Adrenal gland (tissue), 12 donors: ENCODE data around the gene PGLYRP1. TPM values are rescaled to one million over a fixed set of nuclear protein-coding genes. Genes with fewer than 3 reads are reported as not detected.

Source experiments
- DNase-seq, 7 donors: peaks; one replicate each; pipeline ENCODE4 v3.0.0-alpha.2; 2019 to 2020
- H3K27ac ChIP-seq, 5 donors: fragments of 200-600 bp; sonication (generic) in 4 of 5; 1 replicate in 3 of 5; 2 replicates in 2 of 5; pipeline versions ENCODE4 v1.5.1 to v1.8.0; 2016 to 2020; ENCODE audit warnings: mild to moderate bottlenecking in 1 of 5
- H3K27me3 ChIP-seq: fragments of 200-600 bp; 2 replicates; pipeline ENCODE4 v1.8.0; 2021
- H3K36me3 ChIP-seq, 2 donors: fragments of 200-600 bp; replicated peaks in 1 of 2; 1 replicate in 1 of 2; 2 replicates in 1 of 2; pipeline versions ENCODE4 v1.5.1 to v1.8.0; 2018 to 2022
- H3K4me1 ChIP-seq, 2 donors: fragments of 200-600 bp; replicated peaks in 1 of 2; 1 replicate in 1 of 2; 2 replicates in 1 of 2; pipeline versions ENCODE4 v1.5.1 to v1.8.0; 2018 to 2021
- H3K4me3 ChIP-seq, 4 donors: fragments of 200-600 bp; sonication (generic) in 3 of 4; one replicate each; pipeline ENCODE4 v1.5.1; 2016 to 2018
- H3K9me3 ChIP-seq, 3 donors: fragments of 200-600 bp; sonication (generic) in 1 of 3; replicated peaks in 1 of 3; 1 replicate in 2 of 3; 2 replicates in 1 of 3; pipeline versions ENCODE4 v1.5.1 to v1.8.0; 2016 to 2021
- POLR2A ChIP-seq, 2 donors: fragments of 450-650 bp; IDR thresholded peaks; one replicate each; pipeline ENCODE4 v1.6.1; 2017; ENCODE audit warnings: antibody characterized with exemption in 2 of 2, mild to moderate bottlenecking in 2 of 2, moderate library complexity in 1 of 2
- WGBS, 4 donors: extraction: QIAGEN DNeasy Blood & Tissue Kit in 2 of 4; methylation state at CpG; one replicate each; pipeline versions ENCODE4 v1.1.5 to v1.1.7; 2013 to 2017; 5-methylcytosine and 5-hydroxymethylcytosine counted together
- intact Hi-C, 2 donors: fragments of 100-400 bp; cut with DNase I; formaldehyde crosslinking; loops; one replicate each; pipeline versions ENCODE4 v1.14.1 to v1.15.0; 2022 to 2023
- polyA plus RNA-seq, 3 donors: library from polyadenylated mRNA; stranded (reverse); fragments of 200-250 nt in 2 of 3; fragments of 350-450 nt in 1 of 3; fragmentation: Illumina TruSeq in 1 of 3; extraction: RNeasy Lipid Tissue Mini Kit (QIAGEN cat#74804) in 1 of 3; gene quantifications; one replicate each; pipeline ENCODE4 v1.2.3, GENCODE V29; 2013 to 2014
- total RNA-seq, 9 donors: library from RNA; depleted of rRNA in 4 of 9; stranded (reverse); fragments of >200 nt in 4 of 9; fragments of 120-200 nt in 1 of 9; fragmentation: NEBNext Ultra II Directional in 1 of 9; extraction: Animal tissue kit (Norgen Biotek cat#: 25700) in 1 of 9; gene quantifications; one replicate each; pipeline versions ENCODE4 v1.1.0 to v1.2.4, GENCODE V29; 2013 to 2023
- TF ChIP-seq, protein P1 (sequence below), 6 experiments: fragments of 450-650 bp in 4 of 6; fragments of 200-600 bp in 2 of 6; sonication (generic) in 1 of 6; IDR thresholded peaks; 1 replicate in 5 of 6; 2 replicates in 1 of 6; pipeline versions ENCODE4 v1.5.1 to v1.8.0; 2016 to 2021; ENCODE audit warnings: antibody characterized with exemption in 6 of 6, mild to moderate bottlenecking in 2 of 6, moderate library complexity in 1 of 6
- donor health status: healthy with polysubstance abuse.
- donor health status: Bipolar disorder and iron deficiency.
- donor health status: DM: yes; HTN: yes; CAD: no.
- donor health status: DM: no; HTN: no; CAD: no.
- donor health status: DM: no; HTN: no; CAD: no.
- donor health status: DM: yes; HTN: yes; CAD: no.

PGLYRP1 gene
- total and polyA plus RNA-seq, 12 donors = 0.17 TPM; not detected in 10

DNA sequence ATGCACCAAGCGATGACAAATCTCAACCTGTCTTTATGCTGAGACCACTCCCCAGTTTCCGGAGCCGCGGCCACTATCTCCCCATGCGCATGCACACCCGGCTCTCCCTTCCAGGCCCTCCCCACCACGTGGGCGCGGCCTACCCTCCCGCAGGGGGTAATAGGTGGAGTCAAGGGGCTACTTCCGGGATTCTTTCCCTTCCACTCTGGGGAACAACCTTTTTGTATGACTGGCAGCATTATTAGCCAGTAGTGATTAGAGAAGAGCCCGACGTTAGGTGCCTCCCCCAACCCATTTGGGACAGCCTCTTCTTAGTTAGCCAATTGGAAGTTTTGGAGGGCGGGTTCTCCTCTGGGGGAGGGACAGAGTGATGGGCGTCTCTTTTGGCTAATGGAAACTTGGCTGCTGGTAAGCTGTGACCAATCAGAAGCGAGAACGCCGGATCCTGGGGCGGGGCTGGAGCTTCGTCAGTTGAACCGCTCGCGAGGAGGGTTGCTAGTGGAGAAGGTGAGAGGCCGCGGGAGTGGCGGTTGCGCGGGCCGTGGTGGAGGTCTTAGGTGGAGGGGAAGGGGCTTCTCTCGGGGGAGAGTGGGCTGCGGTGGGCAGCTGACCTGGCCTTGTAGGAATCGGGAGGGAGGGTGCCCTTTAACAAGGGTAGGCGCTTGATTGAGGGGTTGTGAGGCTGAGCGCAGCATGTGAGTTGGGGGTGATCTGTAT lies 27.7 kb downstream of the PGLYRP1 start, which contains the start of gene CCDC61:
TSS of gene CCDC61 (plus strand) at position 470 of the 717 bp plus-strand sequence. CDS start 7,552 bp downstream, outside the sequence.
- no peaks in the 10 kb centered on the region for H3K9me3 ChIP-seq
- H3K4me3 ChIP-seq = peak within 1 kb of the TSS in 3 of 4 donors; percentile 73 to 88 (median 86)
- H3K4me1 ChIP-seq = peaks cover 3 to 14% of the 10 kb centered on the region in 2 donors
- H3K27me3 ChIP-seq = no peaks in the 10 kb centered on the region
- peak; percentile 56 to 83 for TF ChIP-seq POLR2A (IDR thresholded peaks at IDR 0.05)
- TF ChIP-seq, protein P1, sequence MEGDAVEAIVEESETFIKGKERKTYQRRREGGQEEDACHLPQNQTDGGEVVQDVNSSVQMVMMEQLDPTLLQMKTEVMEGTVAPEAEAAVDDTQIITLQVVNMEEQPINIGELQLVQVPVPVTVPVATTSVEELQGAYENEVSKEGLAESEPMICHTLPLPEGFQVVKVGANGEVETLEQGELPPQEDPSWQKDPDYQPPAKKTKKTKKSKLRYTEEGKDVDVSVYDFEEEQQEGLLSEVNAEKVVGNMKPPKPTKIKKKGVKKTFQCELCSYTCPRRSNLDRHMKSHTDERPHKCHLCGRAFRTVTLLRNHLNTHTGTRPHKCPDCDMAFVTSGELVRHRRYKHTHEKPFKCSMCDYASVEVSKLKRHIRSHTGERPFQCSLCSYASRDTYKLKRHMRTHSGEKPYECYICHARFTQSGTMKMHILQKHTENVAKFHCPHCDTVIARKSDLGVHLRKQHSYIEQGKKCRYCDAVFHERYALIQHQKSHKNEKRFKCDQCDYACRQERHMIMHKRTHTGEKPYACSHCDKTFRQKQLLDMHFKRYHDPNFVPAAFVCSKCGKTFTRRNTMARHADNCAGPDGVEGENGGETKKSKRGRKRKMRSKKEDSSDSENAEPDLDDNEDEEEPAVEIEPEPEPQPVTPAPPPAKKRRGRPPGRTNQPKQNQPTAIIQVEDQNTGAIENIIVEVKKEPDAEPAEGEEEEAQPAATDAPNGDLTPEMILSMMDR (IDR thresholded peaks at IDR 0.05) = no peak
- no peaks in the 10 kb centered on the region for H3K36me3 ChIP-seq
- H3K27ac ChIP-seq = peak within 1 kb of the TSS in 4 of 5 donors; percentile 4 to 85 (median 76)
- WGBS, 4 donors = 0 to 2% (median 0%) methylated on average over 28 to 34 of the region's 34 CpGs
- DNase-seq = peak; percentile 95 to 99 (median 98)
- intact Hi-C loops = no loop called here

DNA sequence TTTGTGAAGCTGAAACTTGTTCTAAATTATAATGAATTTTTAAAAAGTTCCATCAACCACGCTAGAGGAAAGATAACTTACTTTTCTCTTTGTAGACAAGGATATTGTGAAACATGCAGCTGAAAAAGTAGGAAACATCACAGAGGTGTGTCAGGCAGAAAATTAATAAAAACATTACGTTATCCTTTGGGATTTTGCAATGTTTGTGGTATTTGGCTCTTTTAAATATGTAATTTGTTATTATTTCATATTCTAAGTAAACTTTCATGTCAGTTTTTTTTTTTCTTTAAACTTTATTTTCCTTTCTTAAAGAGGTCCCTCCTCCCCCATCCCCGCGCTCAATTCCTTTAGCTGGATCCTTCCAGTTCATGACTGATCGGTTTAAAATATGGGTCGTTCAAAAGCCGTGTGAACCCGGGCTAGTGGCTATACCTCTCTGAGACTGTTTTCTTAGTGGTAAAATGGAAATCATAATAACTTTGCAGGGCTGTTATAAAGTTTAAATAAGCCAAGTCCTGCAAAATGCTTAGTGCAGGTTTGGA lies 28.3 kb downstream of the PGLYRP1 start:
- WGBS, 4 donors = 3 to 7% (median 5%) methylated on average over 8 of the region's 8 CpGs
- Histone ChIP-seq H3K36me3 (no peaks in the 10 kb centered on the region), H3K27ac (no peak overlapping the region)

DNA sequence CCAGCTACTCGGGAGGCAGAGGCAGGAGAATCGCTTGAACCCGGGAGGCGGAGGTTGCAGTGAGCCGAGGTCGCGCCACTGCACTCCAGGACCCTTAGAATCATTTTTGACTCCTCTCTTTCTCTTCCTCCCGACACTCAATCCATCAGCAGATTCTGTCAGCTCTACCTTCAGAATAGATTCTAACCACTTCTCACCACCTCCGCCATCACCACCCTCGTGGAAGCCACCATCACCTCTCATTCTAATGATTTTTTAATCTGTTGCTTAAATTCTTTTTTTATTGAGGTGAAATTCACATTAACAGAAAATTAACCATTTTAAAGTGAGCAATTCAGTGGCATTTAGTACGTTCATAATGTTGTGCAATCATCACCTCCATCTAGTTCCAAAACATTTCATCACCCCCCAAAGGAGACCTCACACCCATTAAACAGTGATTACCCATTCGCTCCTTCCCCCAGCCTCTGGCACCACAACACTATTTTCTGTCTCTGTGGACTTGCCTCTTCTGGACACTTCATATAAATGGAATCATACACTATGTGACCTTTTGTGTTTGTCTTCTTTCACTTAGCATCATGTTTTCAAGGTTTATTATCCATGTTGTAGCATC lies 32.6 kb downstream of the PGLYRP1 start:
- 82% methylated on average over 12 of the region's 12 CpGs for WGBS, 4 donors
- DNase-seq = no peak
- Histone ChIP-seq H3K27ac (no peak overlapping the region), H3K27me3 (no peaks in the 10 kb centered on the region), H3K4me1 (peaks cover 0 to 6% of the 10 kb centered on the region in 2 donors), H3K4me3 (no peak overlapping the region), H3K9me3 (no peaks in the 10 kb centered on the region), H3K36me3 (no peaks in the 10 kb centered on the region)
- intact Hi-C loops = no loop called here
- TF ChIP-seq, protein P1 (IDR thresholded peaks at IDR 0.05) = no peak
- no peak for TF ChIP-seq POLR2A (IDR thresholded peaks at IDR 0.05)

More for the DNA sequence above, 28.3 kb downstream of the PGLYRP1 start:
- Histone ChIP-seq H3K4me1 (peaks cover 3 to 14% of the 10 kb centered on the region in 2 donors), H3K27me3 (no peaks in the 10 kb centered on the region), H3K4me3 (peak overlapping the region in 1 of 4 donors; percentile 61), H3K9me3 (no peaks in the 10 kb centered on the region)
- TF ChIP-seq, protein P1 (IDR thresholded peaks at IDR 0.05) = no peak
- intact Hi-C loops = no loop called here
- DNase-seq = no peak

DNA sequence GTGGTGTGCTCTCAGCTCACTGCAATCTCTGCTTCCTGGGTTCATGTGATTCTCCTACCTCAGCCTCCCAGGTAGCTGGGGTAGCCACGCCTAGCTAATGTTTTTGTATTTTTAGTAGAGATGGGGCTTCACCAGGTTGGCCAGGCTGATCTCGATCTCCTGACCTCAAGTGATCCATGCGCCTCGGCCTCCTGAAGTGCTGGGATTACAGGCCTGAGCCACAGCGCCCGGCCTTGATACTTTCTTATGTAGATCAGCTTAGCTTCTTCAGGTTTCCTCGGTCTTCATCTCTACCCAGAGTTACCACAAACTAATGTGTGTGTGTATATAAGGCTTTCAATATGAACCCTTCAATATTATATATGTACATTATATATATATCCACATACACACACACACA lies 37.5 kb downstream of the PGLYRP1 start:
- no peak for TF ChIP-seq POLR2A (IDR thresholded peaks at IDR 0.05)
- Histone ChIP-seq H3K36me3 (no peaks in the 10 kb centered on the region), H3K27me3 (no peaks in the 10 kb centered on the region), H3K9me3 (no peaks in the 10 kb centered on the region), H3K27ac (no peak overlapping the region), H3K4me3 (no peak overlapping the region), H3K4me1 (peaks cover 4 to 6% of the 10 kb centered on the region in 2 donors)
- 76 to 89% (median 85%) methylated on average over 7 of the region's 7 CpGs for WGBS, 4 donors
- intact Hi-C loops = no loop called here
- DNase-seq = no peak
